ENCODE measurements around the gene NINL.

GRCh38 chr20:25532015-25532751 is 53.1 kb downstream of the NINL start:
- TF ChIP-seq CTCF (IDR thresholded peaks at IDR 0.05; ENCODE audit: low read depth, low read length, missing input control) (no peak), YY1 (IDR thresholded peaks at IDR 0.05) (no peak), REST (IDR thresholded peaks at IDR 0.05) (no peak)

All from liver (tissue), 2 donors.